Sigmoid colon (tissue), 7 donors: Measurements from ENCODE around the gene CLSTN2. TPM values are rescaled to one million over a fixed set of nuclear protein-coding genes. Genes with fewer than 3 reads are reported as not detected.

Experiments used
- DNase-seq: peaks from one replicate; pipeline ENCODE4 v3.0.0-alpha.2; 2019
- H3K27ac ChIP-seq, 4 donors: fragments of 200-600 bp; sonication (generic); one replicate each; pipeline ENCODE4 v1.5.1; 2016 to 2019; ENCODE audit warnings: mild to moderate bottlenecking in 1 of 4
- H3K27me3 ChIP-seq, 3 donors: fragments of 200-600 bp; sonication (generic); one replicate each; pipeline ENCODE4 v1.5.1; 2019; ENCODE audit warnings: mild to moderate bottlenecking in 1 of 3
- H3K36me3 ChIP-seq, 4 donors: fragments of 200-600 bp; sonication (generic); one replicate each; pipeline ENCODE4 v1.5.1; 2016 to 2019
- H3K4me1 ChIP-seq, 4 donors: fragments of 200-600 bp; sonication (generic); one replicate each; pipeline ENCODE4 v1.5.1; 2017 to 2019
- H3K4me3 ChIP-seq, 4 donors: fragments of 200-600 bp; sonication (generic); one replicate each; pipeline ENCODE4 v1.5.1; 2017 to 2019; ENCODE audit warnings: mild to moderate bottlenecking in 2 of 4, moderate library complexity in 1 of 4
- H3K9me3 ChIP-seq, 4 donors: fragments of 200-600 bp in 3 of 4; sonication (generic) in 3 of 4; one replicate each; pipeline versions ENCODE4 v1.5.1 to v1.6.1; 2013 to 2019
- CTCF ChIP-seq, 4 experiments: fragments of 450-650 bp in 3 of 4; fragments of 200-600 bp in 1 of 4; IDR thresholded peaks; one replicate each; pipeline ENCODE4 v1.5.1; 2016 to 2019; ENCODE audit warnings: antibody characterized with exemption in 4 of 4, mild to moderate bottlenecking in 3 of 4, moderate library complexity in 2 of 4
- EP300 ChIP-seq, 4 donors: sonication (generic); formaldehyde crosslinking; IDR thresholded peaks; one replicate each; pipeline ENCODE4 v1.6.1; 2017; ENCODE audit warnings: antibody characterized with exemption in 4 of 4
- POLR2A ChIP-seq, 2 donors: fragments of 450-650 bp; IDR thresholded peaks; one replicate each; pipeline ENCODE4 v1.6.1; 2016; ENCODE audit warnings: antibody characterized with exemption in 2 of 2, mild to moderate bottlenecking in 2 of 2, moderate library complexity in 2 of 2
- POLR2AphosphoS5 ChIP-seq, 4 donors: sonication (generic); formaldehyde crosslinking; IDR thresholded peaks; one replicate each; pipeline ENCODE4 v1.6.1; 2017; ENCODE audit warnings: antibody characterized with exemption in 4 of 4
- WGBS, 2 donors: extraction: QIAGEN DNeasy Blood & Tissue Kit; methylation state at CpG; one replicate each; pipeline ENCODE4 v1.1.7; 2013; 5-methylcytosine and 5-hydroxymethylcytosine counted together
- intact Hi-C: fragments of 100-400 bp; cut with DNase I; formaldehyde crosslinking; loops from one replicate; pipeline ENCODE4 v1.15.1; 2023
- polyA plus RNA-seq, 3 donors: library from polyadenylated mRNA; stranded (reverse); fragments of 200-250 nt; gene quantifications; one replicate each; pipeline ENCODE4 v1.2.3, GENCODE V29; 2013
- total RNA-seq, 4 donors: library from RNA; depleted of rRNA; stranded (reverse); fragments of >200 nt; gene quantifications; one replicate each; pipeline ENCODE4 v1.1.0, GENCODE V29; 2016
- donor health status: healthy with polysubstance abuse.
- donor health status: Bipolar disorder and iron deficiency.
- donor health status: healthy.

CLSTN2 gene
- total and polyA plus RNA-seq, 7 donors = 0.23 to 8.3 (median 2.7) TPM

- Histone ChIP-seq H3K27ac (no peak overlapping the region), H3K9me3 (no peaks in the 10 kb centered on the region), H3K4me3 (no peak overlapping the region), H3K4me1 (peaks cover 0 to 7% (median 0%) of the 10 kb centered on the region in 4 donors), H3K36me3 (no peaks in the 10 kb centered on the region), H3K27me3 (no peaks in the 10 kb centered on the region)
- DNase-seq = no peak
- no peak for TF ChIP-seq POLR2AphosphoS5 (IDR thresholded peaks at IDR 0.05)
- no peak for TF ChIP-seq CTCF (IDR thresholded peaks at IDR 0.05)
- TF ChIP-seq EP300 (IDR thresholded peaks at IDR 0.05) = no peak
- no peak for TF ChIP-seq POLR2A (IDR thresholded peaks at IDR 0.05)
- intact Hi-C loops = no loop called here
- 81 to 88% methylated on average over 3 of the region's 3 CpGs for WGBS, 2 donors
Measured at GRCh38 chr3:140428380-140428779, 493.4 kb downstream of the CLSTN2 start.

GRCh38 chr3:140429791-140430190 is 494.8 kb downstream of the CLSTN2 start:
- DNase-seq = no peak
- no peaks in the 10 kb centered on the region for H3K9me3 ChIP-seq
- intact Hi-C loops = no loop called here
- no peak for TF ChIP-seq CTCF (IDR thresholded peaks at IDR 0.05)
- no peak for TF ChIP-seq POLR2AphosphoS5 (IDR thresholded peaks at IDR 0.05)
- TF ChIP-seq POLR2A (IDR thresholded peaks at IDR 0.05) = no peak
- no peak for TF ChIP-seq EP300 (IDR thresholded peaks at IDR 0.05)
- 84 to 86% methylated on average over 1 of the region's 1 CpG for WGBS, 2 donors
- H3K27me3 ChIP-seq = no peaks in the 10 kb centered on the region
- H3K4me1 ChIP-seq = peaks cover 0 to 7% (median 0%) of the 10 kb centered on the region in 4 donors
- H3K27ac ChIP-seq = no peak overlapping the region
- H3K4me3 ChIP-seq = no peak overlapping the region
- no peaks in the 10 kb centered on the region for H3K36me3 ChIP-seq

- Histone ChIP-seq H3K4me3 (no peak overlapping the region), H3K36me3 (no peaks in the 10 kb centered on the region), H3K27me3 (no peaks in the 10 kb centered on the region), H3K9me3 (no peaks in the 10 kb centered on the region), H3K27ac (no peak overlapping the region), H3K4me1 (peaks cover 0 to 7% (median 0%) of the 10 kb centered on the region in 4 donors)
- intact Hi-C loops = no loop called here
- TF ChIP-seq POLR2A (IDR thresholded peaks at IDR 0.05) (no peak), POLR2AphosphoS5 (IDR thresholded peaks at IDR 0.05) (no peak)
- 88 to 92% methylated on average over 7 of the region's 7 CpGs for WGBS, 2 donors
- no peak for DNase-seq
Measured at GRCh38 chr3:140430494-140430893, 495.5 kb downstream of the CLSTN2 start.

- peaks cover 0 to 7% (median 0%) of the 10 kb centered on the region in 4 donors for H3K4me1 ChIP-seq
- H3K9me3 ChIP-seq = no peaks in the 10 kb centered on the region
- no peak for DNase-seq
- H3K36me3 ChIP-seq = no peaks in the 10 kb centered on the region
- no peaks in the 10 kb centered on the region for H3K27me3 ChIP-seq
- intact Hi-C loops = no loop called here
- WGBS, 2 donors = 58 to 74% methylated on average over 8 of the region's 8 CpGs
- H3K27ac ChIP-seq = no peak overlapping the region
- H3K4me3 ChIP-seq = no peak overlapping the region
- TF ChIP-seq CTCF (IDR thresholded peaks at IDR 0.05) (no peak), POLR2A (IDR thresholded peaks at IDR 0.05) (no peak), EP300 (IDR thresholded peaks at IDR 0.05) (no peak), POLR2AphosphoS5 (IDR thresholded peaks at IDR 0.05) (no peak)
Measured at GRCh38 chr3:140432229-140432669, 497.3 kb downstream of the CLSTN2 start.

- no peak for TF ChIP-seq EP300 (IDR thresholded peaks at IDR 0.05)
- TF ChIP-seq CTCF (IDR thresholded peaks at IDR 0.05) = no peak
- TF ChIP-seq POLR2A (IDR thresholded peaks at IDR 0.05) = no peak
- no peak for TF ChIP-seq POLR2AphosphoS5 (IDR thresholded peaks at IDR 0.05)
- H3K27me3 ChIP-seq = no peaks in the 10 kb centered on the region
- intact Hi-C loops = no loop called here
- H3K4me3 ChIP-seq = no peak overlapping the region
- DNase-seq = no peak
- no peaks in the 10 kb centered on the region for H3K36me3 ChIP-seq
- no peaks in the 10 kb centered on the region for H3K9me3 ChIP-seq
- peaks cover 0 to 7% (median 0%) of the 10 kb centered on the region in 4 donors for H3K4me1 ChIP-seq
- 87 to 90% methylated on average over 2 of the region's 2 CpGs for WGBS, 2 donors
- H3K27ac ChIP-seq = no peak overlapping the region
Measured at GRCh38 chr3:140433431-140433830, 498.4 kb downstream of the CLSTN2 start.
